HepG2 (cell line): ENCODE data around the gene NOX3. TPM values are rescaled to one million over a fixed set of nuclear protein-coding genes. Genes with fewer than 3 reads are reported as not detected.

Experiments
- ELF3 ChIP-seq: IDR thresholded peaks from 2 replicates; pipeline ENCODE4 v1.6.1; 2016; ENCODE audit warnings: missing genetic modification reagents, missing compliant biosample characterization
- GPBP1L1 ChIP-seq: sonication (generic); formaldehyde crosslinking; IDR thresholded peaks from 2 replicates; pipeline ENCODE4 v1.5.0; 2020; ENCODE audit warnings: mild to moderate bottlenecking, missing genetic modification reagents
- HNRNPK ChIP-seq: fragments of 200-400 bp; formaldehyde crosslinking; IDR thresholded peaks from 2 replicates; pipeline ENCODE4 v1.6.1; 2018; ENCODE audit warnings: low read length, low read depth, moderate library complexity, mild to moderate bottlenecking; ENCODE audit not compliant: poor library complexity, severe bottlenecking
- LBX2 ChIP-seq: sonication (generic); formaldehyde crosslinking; IDR thresholded peaks from 2 replicates; pipeline ENCODE4 v1.5.0; 2020; ENCODE audit warnings: missing genetic modification reagents, mild to moderate bottlenecking, borderline replicate concordance
- MAFK ChIP-seq, 2 experiments: IDR thresholded peaks in 1 of 2; conservative IDR thresholded peaks in 1 of 2; 2 replicates each; pipeline ENCODE4 v1.6.1; 2011; ENCODE audit warnings: improper control_type of control experiment in 2 of 2, low read length in 2 of 2
- NR2F6 ChIP-seq, 2 experiments: IDR thresholded peaks; 2 replicates each; pipeline ENCODE4 v1.6.1; 2016; ENCODE audit warnings: antibody characterized with exemption in 1 of 2, mild to moderate bottlenecking in 1 of 2
- PAX8 ChIP-seq: sonication (generic); formaldehyde crosslinking; IDR thresholded peaks from 2 replicates; pipeline ENCODE4 v1.8.0; 2022; ENCODE audit warnings: mild to moderate bottlenecking, missing genetic modification reagents, borderline replicate concordance
- POLR2AphosphoS2 ChIP-seq: IDR thresholded peaks from 2 replicates; pipeline ENCODE4 v1.6.1; 2011; ENCODE audit warnings: low read depth, low read length, improper control_type of control experiment
- RBM22 ChIP-seq: fragments of 200-400 bp; formaldehyde crosslinking; optimal IDR thresholded peaks from 2 replicates; pipeline ENCODE3; 2017; ENCODE audit warnings: mild to moderate bottlenecking, low read length, moderate library complexity
- RFX5 ChIP-seq: IDR thresholded peaks from 2 replicates; pipeline ENCODE4 v1.6.1; 2011; ENCODE audit warnings: low read depth, low read length, improper control_type of control experiment
- SATB2 ChIP-seq: sonication (generic); formaldehyde crosslinking; IDR thresholded peaks from 2 replicates; pipeline ENCODE4 v1.5.0; 2020; ENCODE audit warnings: missing genetic modification reagents
- STAG1 ChIP-seq: sonication (generic); formaldehyde crosslinking; IDR thresholded peaks from 2 replicates; pipeline ENCODE4 v1.4.0; 2020; ENCODE audit warnings: missing genetic modification reagents
- TP53 ChIP-seq: sonication (generic); formaldehyde crosslinking; conservative IDR thresholded peaks from 2 replicates; pipeline ENCODE4 v1.4.0; 2020; ENCODE audit warnings: missing genetic modification reagents
- TRIM22 ChIP-seq: fragments of 450-650 bp; IDR thresholded peaks from 2 replicates; pipeline ENCODE4 v1.6.1; 2017
- ZNF3 ChIP-seq: IDR thresholded peaks from 2 replicates; pipeline ENCODE4 v1.7.0; 2017; ENCODE audit warnings: inconsistent platforms
- ZNF331 ChIP-seq: sonication (generic); formaldehyde crosslinking; IDR thresholded peaks from 2 replicates; pipeline ENCODE4 v1.4.0; 2020; ENCODE audit warnings: missing genetic modification reagents
- ZNF430 ChIP-seq: sonication (generic); formaldehyde crosslinking; IDR thresholded peaks from 2 replicates; pipeline ENCODE4 v1.9.0; 2021; ENCODE audit warnings: mild to moderate bottlenecking, missing genetic modification reagents
- ZNF7 ChIP-seq: IDR thresholded peaks from 2 replicates; pipeline ENCODE4 v1.6.1; 2016; ENCODE audit warnings: missing biosample characterization, missing genetic modification reagents
- ZNF737 ChIP-seq: sonication (generic); formaldehyde crosslinking; IDR thresholded peaks from 2 replicates; pipeline ENCODE4 v1.5.0; 2020; ENCODE audit warnings: missing genetic modification reagents, mild to moderate bottlenecking, borderline replicate concordance
- ZNF781 ChIP-seq: sonication (generic); formaldehyde crosslinking; IDR thresholded peaks from 2 replicates; pipeline ENCODE4 v1.5.1; 2020; ENCODE audit warnings: borderline replicate concordance, mild to moderate bottlenecking, missing genetic modification reagents; ENCODE audit errors: not compliant biosample characterization
- ZNF839 ChIP-seq: sonication (generic); formaldehyde crosslinking; IDR thresholded peaks from 2 replicates; pipeline ENCODE4 v1.4.0; 2020; ENCODE audit warnings: missing genetic modification reagents, mild to moderate bottlenecking, borderline replicate concordance
- polyA plus RNA-seq, 8 experiments: library from polyadenylated mRNA; depleted of rRNA in 3 of 8; stranded (reverse) in 7 of 8; unstranded in 1 of 8; fragments of >200 nt; fragmentation: Illumina TruSeq in 4 of 8; extraction: Trizol in 4 of 8; gene quantifications; 2 replicates each; pipeline versions ENCODE4 v1.2.1 to v1.2.3, GENCODE V29; 2011 to 2016; ENCODE audit warnings: low read depth in 4 of 8, missing spikeins in 1 of 8, mixed read lengths in 1 of 8; ENCODE audit not compliant: insufficient read depth in 1 of 8
- total RNA-seq, 5 experiments: library from RNA; depleted of rRNA; stranded (reverse); fragments of >200 nt; fragmentation: Illumina TruSeq; extraction: Trizol; gene quantifications; 2 replicates each; pipeline ENCODE4 v1.2.3, GENCODE V29; 2016; ENCODE audit warnings: low read depth in 1 of 5
- TF ChIP-seq, protein P1 (sequence below), 2 experiments: sonication (generic) in 1 of 2; formaldehyde crosslinking in 1 of 2; IDR thresholded peaks; 2 replicates each; pipeline versions ENCODE4 v1.5.1 to v1.6.1; 2011 to 2020; ENCODE audit warnings: borderline replicate concordance in 1 of 2, low read depth in 1 of 2, low read length in 1 of 2, mild to moderate bottlenecking in 1 of 2, missing genetic modification reagents in 1 of 2, moderate library complexity in 1 of 2
- TF ChIP-seq, protein P2 (sequence below): sonication (generic); formaldehyde crosslinking; IDR thresholded peaks from 2 replicates; pipeline ENCODE4 v1.4.0; 2020; ENCODE audit warnings: mild to moderate bottlenecking, missing genetic modification reagents

The NOX3 gene
- total and polyA plus RNA-seq, 2 of the 13 experiments (the other 11 are each of a cell fraction or from before 2014, with no cell fraction given) = 0.09 to 0.18 TPM

- TF ChIP-seq ZNF737 (CRISPR knock-in tag) = no peak; the same call in 1 of the 2 replicates
- TF ChIP-seq TP53 (CRISPR knock-in tag) = peak; percentile 96
- peak; percentile 90 for TF ChIP-seq SATB2
- peak; percentile 93 for TF ChIP-seq ELF3
- TF ChIP-seq HNRNPK = no peak
- peak; percentile 99 for TF ChIP-seq ZNF331 (CRISPR knock-in tag)
- TF ChIP-seq ZNF3 (CRISPR knock-in tag) = peak; percentile 83; the same call in 1 of the 2 replicates
- TF ChIP-seq, protein P1, sequence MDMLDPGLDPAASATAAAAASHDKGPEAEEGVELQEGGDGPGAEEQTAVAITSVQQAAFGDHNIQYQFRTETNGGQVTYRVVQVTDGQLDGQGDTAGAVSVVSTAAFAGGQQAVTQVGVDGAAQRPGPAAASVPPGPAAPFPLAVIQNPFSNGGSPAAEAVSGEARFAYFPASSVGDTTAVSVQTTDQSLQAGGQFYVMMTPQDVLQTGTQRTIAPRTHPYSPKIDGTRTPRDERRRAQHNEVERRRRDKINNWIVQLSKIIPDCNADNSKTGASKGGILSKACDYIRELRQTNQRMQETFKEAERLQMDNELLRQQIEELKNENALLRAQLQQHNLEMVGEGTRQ (IDR thresholded peaks at IDR 0.05; ENCODE audit: low read depth, low read length) = no peak
- TF ChIP-seq, protein P1 (CRISPR knock-in tag; IDR thresholded peaks at IDR 0.05; ENCODE audit: borderline replicate concordance) = peak; percentile 58; the same call in 1 of the 2 replicates
- TF ChIP-seq PAX8 = no peak
- no peak for TF ChIP-seq LBX2 (CRISPR knock-in tag)
- TF ChIP-seq NR2F6 (IDR thresholded peaks at IDR 0.05) = peak; percentile 99
- peak; percentile 100 for TF ChIP-seq NR2F6 (CRISPR knock-in tag; IDR thresholded peaks at IDR 0.05)
- peak; percentile 69 for TF ChIP-seq STAG1 (CRISPR knock-in tag)
- no peak for TF ChIP-seq MAFK (conservative IDR thresholded peaks at IDR 0.05 in 1 of 2, IDR thresholded peaks at IDR 0.05 in 1 of 2; ENCODE audit: low read length in 2 of 2)
- TF ChIP-seq, protein P2, sequence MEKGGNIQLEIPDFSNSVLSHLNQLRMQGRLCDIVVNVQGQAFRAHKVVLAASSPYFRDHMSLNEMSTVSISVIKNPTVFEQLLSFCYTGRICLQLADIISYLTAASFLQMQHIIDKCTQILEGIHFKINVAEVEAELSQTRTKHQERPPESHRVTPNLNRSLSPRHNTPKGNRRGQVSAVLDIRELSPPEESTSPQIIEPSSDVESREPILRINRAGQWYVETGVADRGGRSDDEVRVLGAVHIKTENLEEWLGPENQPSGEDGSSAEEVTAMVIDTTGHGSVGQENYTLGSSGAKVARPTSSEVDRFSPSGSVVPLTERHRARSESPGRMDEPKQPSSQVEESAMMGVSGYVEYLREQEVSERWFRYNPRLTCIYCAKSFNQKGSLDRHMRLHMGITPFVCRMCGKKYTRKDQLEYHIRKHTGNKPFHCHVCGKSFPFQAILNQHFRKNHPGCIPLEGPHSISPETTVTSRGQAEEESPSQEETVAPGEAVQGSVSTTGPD (CRISPR knock-in tag) = peak; percentile 85
- no peak for TF ChIP-seq POLR2AphosphoS2
- peak; percentile 95 for TF ChIP-seq ZNF430 (CRISPR knock-in tag)
- no peak for TF ChIP-seq TRIM22
- TF ChIP-seq RFX5 = no peak; the same call in 1 of the 2 replicates
- TF ChIP-seq ZNF7 = no peak
- TF ChIP-seq RBM22 = no peak
- TF ChIP-seq GPBP1L1 = no peak
- peak; percentile 49; the same call in 1 of the 2 replicates for TF ChIP-seq ZNF839 (CRISPR knock-in tag)
- TF ChIP-seq ZNF781 = peak; percentile 92
Observed at GRCh38 chr6:155399062-155399744, 56.4 kb downstream of the NOX3 start (continued).
